IMR-90 (cell line): ENCODE measurements around the gene TAGLN2. TPM values are rescaled to one million over a fixed set of nuclear protein-coding genes. Genes with fewer than 3 reads are reported as not detected.
"Not testable (repeated sequence)": the region's sequence is repeated elsewhere in the genome, so short reads cannot be mapped to it uniquely, and the experiment has no call there.

Experiments used
- ATAC-seq: fragments of 200-7000 bp; cut with Tn5 transposase; 2 replicates; pipeline ENCODE4 v1.9.1; 2020; ENCODE audit warnings: low read depth, mild to moderate bottlenecking, moderate library complexity
- BruUV-seq: library from RNA; stranded (reverse); fragments of 400-500 nt; replicated peaks from 2 replicates; lab custom pipeline; 2021; lab: Mats Ljungman, UMichigan
- CTCF ChIA-PET: fragments of 300-600 bp; formaldehyde crosslinking; extraction: SDS; loops from one replicate; lab custom pipeline; 2021; ENCODE audit warnings: antibody characterized with exemption; lab: Yijun Ruan, JAX
- POLR2A ChIA-PET: fragments of 300-600 bp; sonication (Branson Sonifier 250); formaldehyde crosslinking; loops from one replicate; lab custom pipeline; 2022; ENCODE audit warnings: antibody characterized with exemption; ENCODE audit not compliant: unreplicated experiment; lab: Charles Lee
- DNase-seq: peaks from one replicate; pipeline ENCODE4 v3.0.0; 2013
- H2AFZ ChIP-seq: replicated peaks from 2 replicates; pipeline ENCODE3; 2013; ENCODE audit warnings: low read length, mild to moderate bottlenecking; ENCODE audit not compliant: poor library complexity
- H2AK5ac ChIP-seq: 2 replicates; pipeline ENCODE4 v1.6.1; 2013; ENCODE audit warnings: low read depth, low read length, inconsistent platforms
- H2AK9ac ChIP-seq: replicated peaks from 2 replicates; pipeline ENCODE3; 2013; ENCODE audit warnings: mild to moderate bottlenecking, low read depth, low read length, moderate library complexity; ENCODE audit not compliant: poor library complexity
- H2BK120ac ChIP-seq: 2 replicates; pipeline ENCODE4 v1.6.1; 2013; ENCODE audit warnings: low read depth, low read length, inconsistent platforms
- H2BK15ac ChIP-seq: 3 replicates; pipeline ENCODE4 v1.6.1; 2013; ENCODE audit warnings: low read depth, low read length, inconsistent platforms
- H2BK20ac ChIP-seq: 2 replicates; pipeline ENCODE4 v1.6.1; 2013; ENCODE audit warnings: low read depth, mild to moderate bottlenecking, inconsistent platforms, low read length, moderate library complexity
- H2BK5ac ChIP-seq: 2 replicates; pipeline ENCODE4 v1.6.1; 2013; ENCODE audit warnings: mild to moderate bottlenecking, low read depth, low read length, inconsistent platforms; ENCODE audit not compliant: poor library complexity, severe bottlenecking
- H3K14ac ChIP-seq: replicated peaks from 2 replicates; pipeline ENCODE4 v1.6.1; 2013; ENCODE audit warnings: low read depth, low read length, inconsistent platforms
- H3K18ac ChIP-seq: 2 replicates; pipeline ENCODE4 v1.6.1; 2013; ENCODE audit warnings: low read depth, low read length, control low read depth
- H3K23ac ChIP-seq: 2 replicates; pipeline ENCODE4 v1.6.1; 2013; ENCODE audit warnings: low read depth, low read length, inconsistent platforms
- H3K27ac ChIP-seq: 2 replicates; pipeline ENCODE4 v1.5.1; 2013; ENCODE audit warnings: mild to moderate bottlenecking, control low read depth, low read length; ENCODE audit not compliant: insufficient read depth
- H3K27me3 ChIP-seq: 2 replicates; pipeline ENCODE4 v1.6.1; 2013; ENCODE audit warnings: low read length; ENCODE audit not compliant: control insufficient read depth, insufficient read depth
- H3K36me3 ChIP-seq: 2 replicates; pipeline ENCODE4 v1.6.1; 2013; ENCODE audit warnings: low read length, mixed read lengths; ENCODE audit not compliant: control insufficient read depth, insufficient read depth
- H3K4ac ChIP-seq: 2 replicates; pipeline ENCODE4 v1.6.1; 2013; ENCODE audit warnings: low read depth, low read length, inconsistent platforms
- H3K4me1 ChIP-seq: 2 replicates; pipeline ENCODE4 v1.6.1; 2013; ENCODE audit warnings: low read length, mixed read lengths; ENCODE audit not compliant: control insufficient read depth, insufficient read depth
- H3K4me2 ChIP-seq: 2 replicates; pipeline ENCODE4 v1.6.1; 2013; ENCODE audit warnings: low read depth, mild to moderate bottlenecking, control low read depth, low read length, moderate library complexity
- H3K4me3 ChIP-seq: 2 replicates; pipeline ENCODE4 v1.5.1; 2013; ENCODE audit warnings: low read depth, mild to moderate bottlenecking, control low read depth, low read length, moderate library complexity; ENCODE audit not compliant: insufficient read depth
- H3K56ac ChIP-seq: 2 replicates; pipeline ENCODE4 v1.6.1; 2013; ENCODE audit warnings: low read length, inconsistent platforms; ENCODE audit not compliant: insufficient read depth; ENCODE audit errors: extremely low read depth
- H3K79me1 ChIP-seq, 2 experiments: 2 replicates each; pipeline ENCODE4 v1.6.1; 2013; ENCODE audit warnings: low read length in 2 of 2, inconsistent platforms in 1 of 2, low read depth in 1 of 2
- H3K9ac ChIP-seq: 2 replicates; pipeline ENCODE4 v1.6.1; 2013; ENCODE audit warnings: low read depth, low read length, control low read depth
- H3K9me1 ChIP-seq: 2 replicates; pipeline ENCODE4 v1.6.1; 2013; ENCODE audit warnings: low read length, inconsistent platforms; ENCODE audit not compliant: insufficient read depth
- H3K9me3 ChIP-seq: 2 replicates; pipeline ENCODE4 v1.6.1; 2013; ENCODE audit warnings: low read length; ENCODE audit not compliant: control insufficient read depth, insufficient read depth
- H4K20me1 ChIP-seq: 2 replicates; pipeline ENCODE4 v1.6.1; 2013; ENCODE audit warnings: low read length, inconsistent platforms; ENCODE audit not compliant: insufficient read depth
- H4K5ac ChIP-seq: 2 replicates; pipeline ENCODE4 v1.6.1; 2013; ENCODE audit warnings: mild to moderate bottlenecking, low read depth, low read length, control low read depth
- H4K8ac ChIP-seq, 2 experiments: 2 replicates each; pipeline ENCODE4 v1.6.1; 2013; ENCODE audit warnings: low read depth in 2 of 2, low read length in 2 of 2, control low read depth in 1 of 2, inconsistent platforms in 1 of 2
- H4K91ac ChIP-seq: 2 replicates; pipeline ENCODE4 v1.6.1; 2013; ENCODE audit warnings: low read depth, low read length, inconsistent platforms; ENCODE audit not compliant: insufficient read depth
- POLR2A ChIP-seq: IDR thresholded peaks from 2 replicates; pipeline ENCODE4 v1.6.1; 2012; ENCODE audit warnings: mild to moderate bottlenecking, low read depth, low read length
- RFX5 ChIP-seq: IDR thresholded peaks from 2 replicates; pipeline ENCODE4 v1.8.0; 2012; ENCODE audit warnings: low read depth, mild to moderate bottlenecking, low read length, moderate library complexity
- WGBS, 2 experiments: methylation state at CpG; one replicate each; pipeline versions ENCODE4 v1.1.5 to v1.1.7; 2013; ENCODE audit warnings: missing lambda C conversion rate in 2 of 2; ENCODE audit not compliant: insufficient read length in 1 of 2; ENCODE audit errors: extremely low coverage in 2 of 2; 5-methylcytosine and 5-hydroxymethylcytosine counted together
- dilution Hi-C: fragments of 300-500 bp; cut with HindIII; formaldehyde crosslinking; loops from one replicate; pipeline ENCODE4 v1.14.3; 2018; ENCODE audit warnings: low sequenced_read_pairs; ENCODE audit not compliant: unreplicated experiment
- in situ Hi-C: fragments of 300-500 bp; cut with MboI; formaldehyde crosslinking; loops from 3 replicates; pipeline ENCODE4 v1.14.3; 2019; ENCODE audit warnings: low sequenced_read_pairs, inconsistent platforms, mixed read lengths
- intact Hi-C: fragments of 100-400 bp; cut with micrococcal nuclease; formaldehyde crosslinking; loops from 2 replicates; pipeline ENCODE4 v1.10.0; 2022
- polyA plus RNA-seq, 3 experiments: library from polyadenylated mRNA; depleted of rRNA; stranded (reverse); fragments of >200 nt; gene quantifications; 2 replicates each; pipeline ENCODE4 v1.2.3, GENCODE V29; 2012; ENCODE audit warnings: low replicate concordance in 1 of 3
- total RNA-seq: library from RNA; depleted of rRNA; stranded (reverse); fragments of >200 nt; gene quantifications from 2 replicates; pipeline ENCODE4 v1.2.3, GENCODE V29; 2012
- TF ChIP-seq, protein P1 (sequence below): fragments of 150-350 bp; IDR thresholded peaks from 2 replicates; pipeline ENCODE4 v1.6.1; 2017; ENCODE audit warnings: mild to moderate bottlenecking, antibody characterized with exemption, low read length, low read depth
- TF ChIP-seq, protein P2 (sequence below): fragments of 150-350 bp; IDR thresholded peaks from 2 replicates; pipeline ENCODE4 v1.6.1; 2016; ENCODE audit warnings: low read depth, mild to moderate bottlenecking, low read length, moderate library complexity, borderline replicate concordance

TAGLN2 gene
- total and polyA plus RNA-seq, 2 of the 4 experiments (the other 2 are of a cell fraction), result 440 to 634 TPM

DNA sequence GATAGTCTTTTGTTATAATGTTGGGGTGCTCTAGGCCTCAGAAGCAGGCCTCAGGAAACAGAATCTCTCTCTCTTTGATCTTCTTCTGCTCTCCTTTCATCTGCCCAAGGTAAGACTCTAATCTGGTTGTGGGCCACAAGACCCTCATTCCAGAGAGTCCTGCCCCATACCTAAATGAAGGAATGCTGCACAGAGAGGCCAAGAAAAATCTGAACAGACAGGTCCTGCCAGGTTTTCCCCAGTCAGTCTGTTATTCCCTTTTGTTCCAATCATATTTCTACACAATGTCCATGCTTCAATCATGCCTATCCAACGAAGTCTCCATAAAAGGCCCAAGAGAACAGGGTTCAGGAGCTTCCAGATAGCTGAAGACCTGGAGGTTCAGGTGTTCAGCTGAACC, 18.3 kb downstream of the TAGLN2 start (continued):
- TF ChIP-seq, protein P1, sequence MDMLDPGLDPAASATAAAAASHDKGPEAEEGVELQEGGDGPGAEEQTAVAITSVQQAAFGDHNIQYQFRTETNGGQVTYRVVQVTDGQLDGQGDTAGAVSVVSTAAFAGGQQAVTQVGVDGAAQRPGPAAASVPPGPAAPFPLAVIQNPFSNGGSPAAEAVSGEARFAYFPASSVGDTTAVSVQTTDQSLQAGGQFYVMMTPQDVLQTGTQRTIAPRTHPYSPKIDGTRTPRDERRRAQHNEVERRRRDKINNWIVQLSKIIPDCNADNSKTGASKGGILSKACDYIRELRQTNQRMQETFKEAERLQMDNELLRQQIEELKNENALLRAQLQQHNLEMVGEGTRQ, result no peak
- TF ChIP-seq RFX5, result no peak
- no peak for TF ChIP-seq POLR2A
- TF ChIP-seq, protein P2, sequence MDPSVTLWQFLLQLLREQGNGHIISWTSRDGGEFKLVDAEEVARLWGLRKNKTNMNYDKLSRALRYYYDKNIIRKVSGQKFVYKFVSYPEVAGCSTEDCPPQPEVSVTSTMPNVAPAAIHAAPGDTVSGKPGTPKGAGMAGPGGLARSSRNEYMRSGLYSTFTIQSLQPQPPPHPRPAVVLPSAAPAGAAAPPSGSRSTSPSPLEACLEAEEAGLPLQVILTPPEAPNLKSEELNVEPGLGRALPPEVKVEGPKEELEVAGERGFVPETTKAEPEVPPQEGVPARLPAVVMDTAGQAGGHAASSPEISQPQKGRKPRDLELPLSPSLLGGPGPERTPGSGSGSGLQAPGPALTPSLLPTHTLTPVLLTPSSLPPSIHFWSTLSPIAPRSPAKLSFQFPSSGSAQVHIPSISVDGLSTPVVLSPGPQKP, result no peak

DNA sequence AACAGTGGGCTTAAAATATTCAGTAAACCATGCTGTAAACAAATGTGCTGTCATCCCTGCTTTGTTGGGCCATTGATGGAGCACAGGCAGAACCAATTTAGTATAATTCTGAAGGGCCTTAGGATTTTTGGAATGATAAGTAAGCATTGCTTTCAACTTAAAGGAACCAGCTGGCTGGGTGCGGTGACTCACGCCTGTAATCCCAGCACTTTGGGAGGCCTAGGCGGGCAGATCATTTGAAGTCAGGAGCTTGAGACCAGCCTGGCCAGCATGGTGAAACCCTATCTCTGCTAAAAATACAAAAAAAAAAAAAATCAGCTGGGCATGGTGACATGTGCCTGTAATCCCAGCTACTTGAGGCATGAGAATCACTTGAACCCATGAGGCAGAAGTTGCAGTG, 21.3 kb downstream of the TAGLN2 start:
- H3K14ac ChIP-seq, H3K36me3 ChIP-seq, H2BK15ac ChIP-seq, CTCF ChIA-PET, BruUV-seq, intact Hi-C loops, H3K9me3 ChIP-seq, H3K79me1 ChIP-seq, H3K56ac ChIP-seq, dilution Hi-C loops, H3K4me2 ChIP-seq, H2BK5ac ChIP-seq, H3K9me1 ChIP-seq, ATAC-seq, H4K8ac ChIP-seq, in situ Hi-C loops, H4K20me1 ChIP-seq, H4K5ac ChIP-seq, H3K4ac ChIP-seq, H3K4me1 ChIP-seq, H2AFZ ChIP-seq, H3K9ac ChIP-seq, H3K18ac ChIP-seq, H3K27ac ChIP-seq, H3K27me3 ChIP-seq, POLR2A ChIA-PET, H4K91ac ChIP-seq, H3K4me3 ChIP-seq, H2AK5ac ChIP-seq, H3K23ac ChIP-seq, H2BK120ac ChIP-seq, H2AK9ac ChIP-seq, H2BK20ac ChIP-seq, DNase-seq: not testable (repeated sequence)
- 72% methylated on average over 3 of the region's 3 CpGs; no CpG with 5 or more reads in 1 of the 2 experiments for WGBS, 2 experiments
